ENCODE measurements around the gene MED27. TPM values are rescaled to one million over a fixed set of nuclear protein-coding genes. Genes with fewer than 3 reads are reported as not detected.

The MED27 gene
- total and polyA plus RNA-seq, 2 experiments from 2014 or later, result 17.2 to 32.1 TPM

DNA sequence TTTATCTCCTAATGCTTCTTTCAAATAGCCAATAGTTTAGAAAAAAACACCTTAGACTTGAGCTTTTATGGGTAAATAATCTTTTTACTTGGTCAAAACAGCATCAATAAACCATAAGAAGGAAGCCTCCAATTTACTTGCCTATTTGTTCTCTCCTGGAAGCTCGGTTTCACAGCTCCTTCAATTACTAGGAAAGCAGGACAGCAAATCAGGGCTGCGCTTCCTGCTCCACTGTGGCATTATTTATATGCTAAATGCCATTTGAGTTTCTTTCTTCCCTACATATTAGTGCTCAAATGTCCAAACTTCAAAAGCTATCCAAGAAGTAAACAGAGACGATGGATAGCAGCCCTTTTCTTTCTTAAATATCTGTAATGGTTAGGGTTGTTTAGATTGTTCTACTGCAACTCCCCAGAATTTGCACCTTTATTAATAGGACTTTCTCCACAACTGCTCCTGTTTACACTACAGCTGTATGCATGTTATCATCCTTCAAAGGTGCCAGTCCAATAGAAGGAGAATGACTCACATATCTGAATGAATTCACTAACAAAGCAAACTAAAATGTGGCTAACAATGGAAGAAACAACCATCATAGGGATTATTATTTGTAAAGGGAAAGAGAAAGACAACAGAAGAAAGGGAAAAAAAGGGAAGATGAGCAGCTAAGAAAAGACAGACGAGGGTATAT is 58.7 kb downstream of the MED27 start:
- Histone ChIP-seq H3K36me3 (replicated peaks; ENCODE audit: insufficient read depth, low read depth) (no peaks in the 10 kb centered on the region), H2AFZ (no peak overlapping the region), H3K9me3 (ENCODE audit: low read depth) (no peaks in the 10 kb centered on the region), H3K4me1 (ENCODE audit: insufficient read depth) (peaks cover 24% of the 10 kb centered on the region), H4K20me1 (ENCODE audit: insufficient read depth, poor library complexity, severe bottlenecking) (peaks cover 9% of the 10 kb centered on the region), H3K27me3 (no peaks in the 10 kb centered on the region), H3K9me2 (replicated peaks; ENCODE audit: insufficient read depth) (no peaks in the 10 kb centered on the region), H3K79me2 (peaks cover 63% of the 10 kb centered on the region), H3K4me3 (no peak overlapping the region), H3K27ac (peak overlapping the region; percentile 46), H3K4me2 (peak overlapping the region; percentile 21)
- WGBS (ENCODE audit: low lambda C conversion rate, missing lambda C conversion rate), result 30% methylated on average over 4 of the region's 4 CpGs
- DNase-seq (ENCODE audit: low spot score), result no peak
- TF ChIP-seq, protein P1, sequence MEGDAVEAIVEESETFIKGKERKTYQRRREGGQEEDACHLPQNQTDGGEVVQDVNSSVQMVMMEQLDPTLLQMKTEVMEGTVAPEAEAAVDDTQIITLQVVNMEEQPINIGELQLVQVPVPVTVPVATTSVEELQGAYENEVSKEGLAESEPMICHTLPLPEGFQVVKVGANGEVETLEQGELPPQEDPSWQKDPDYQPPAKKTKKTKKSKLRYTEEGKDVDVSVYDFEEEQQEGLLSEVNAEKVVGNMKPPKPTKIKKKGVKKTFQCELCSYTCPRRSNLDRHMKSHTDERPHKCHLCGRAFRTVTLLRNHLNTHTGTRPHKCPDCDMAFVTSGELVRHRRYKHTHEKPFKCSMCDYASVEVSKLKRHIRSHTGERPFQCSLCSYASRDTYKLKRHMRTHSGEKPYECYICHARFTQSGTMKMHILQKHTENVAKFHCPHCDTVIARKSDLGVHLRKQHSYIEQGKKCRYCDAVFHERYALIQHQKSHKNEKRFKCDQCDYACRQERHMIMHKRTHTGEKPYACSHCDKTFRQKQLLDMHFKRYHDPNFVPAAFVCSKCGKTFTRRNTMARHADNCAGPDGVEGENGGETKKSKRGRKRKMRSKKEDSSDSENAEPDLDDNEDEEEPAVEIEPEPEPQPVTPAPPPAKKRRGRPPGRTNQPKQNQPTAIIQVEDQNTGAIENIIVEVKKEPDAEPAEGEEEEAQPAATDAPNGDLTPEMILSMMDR (IDR thresholded peaks at IDR 0.05; ENCODE audit: poor library complexity), result no peak
- TF ChIP-seq EZH2phosphoT487 (IDR thresholded peaks at IDR 0.05; ENCODE audit: low read depth, severe bottlenecking, unreplicated experiment), result no peak

DNA sequence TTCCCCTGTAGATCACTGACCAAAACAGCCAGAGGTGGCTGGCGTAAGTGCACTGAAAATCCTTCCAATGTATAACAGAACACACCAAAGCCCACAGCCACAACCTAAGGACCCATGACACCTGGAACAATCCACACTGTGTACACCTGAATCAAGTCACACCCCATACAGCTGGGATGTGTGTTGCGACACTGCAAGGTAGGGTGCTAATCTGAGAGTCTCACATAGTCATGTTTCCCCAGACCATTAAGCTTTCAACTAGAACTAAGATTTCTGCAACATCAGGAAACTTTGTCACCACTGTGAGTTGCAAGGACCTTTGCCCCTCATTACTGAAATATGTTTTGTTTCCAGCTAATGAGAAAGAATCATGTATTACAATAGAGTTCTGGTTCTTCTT is 59.4 kb downstream of the MED27 start:
- H3K4me2 ChIP-seq, result peak overlapping the region; percentile 21
- peaks cover 14% of the 10 kb centered on the region for H4K20me1 ChIP-seq (ENCODE audit: insufficient read depth, poor library complexity, severe bottlenecking)
- H3K36me3 ChIP-seq (replicated peaks; ENCODE audit: insufficient read depth, low read depth), result no peaks in the 10 kb centered on the region
- no peaks in the 10 kb centered on the region for H3K27me3 ChIP-seq
- peaks cover 62% of the 10 kb centered on the region for H3K79me2 ChIP-seq
- no peak overlapping the region for H2AFZ ChIP-seq
- 82% methylated on average over 2 of the region's 2 CpGs for WGBS (ENCODE audit: low lambda C conversion rate, missing lambda C conversion rate)
- H3K9me3 ChIP-seq (ENCODE audit: low read depth), result no peaks in the 10 kb centered on the region
- H3K4me1 ChIP-seq (ENCODE audit: insufficient read depth), result peaks cover 24% of the 10 kb centered on the region
- no peaks in the 10 kb centered on the region for H3K9me2 ChIP-seq (replicated peaks; ENCODE audit: insufficient read depth)
- peak; percentile 56 for DNase-seq (ENCODE audit: low spot score)
- peak overlapping the region; percentile 65 for H3K27ac ChIP-seq
- no peak overlapping the region for H3K4me3 ChIP-seq
- TF ChIP-seq EZH2 (IDR thresholded peaks at IDR 0.05; ENCODE audit: borderline replicate concordance), result no peak
- TF ChIP-seq, protein P1 (IDR thresholded peaks at IDR 0.05; ENCODE audit: poor library complexity), result no peak

DNA sequence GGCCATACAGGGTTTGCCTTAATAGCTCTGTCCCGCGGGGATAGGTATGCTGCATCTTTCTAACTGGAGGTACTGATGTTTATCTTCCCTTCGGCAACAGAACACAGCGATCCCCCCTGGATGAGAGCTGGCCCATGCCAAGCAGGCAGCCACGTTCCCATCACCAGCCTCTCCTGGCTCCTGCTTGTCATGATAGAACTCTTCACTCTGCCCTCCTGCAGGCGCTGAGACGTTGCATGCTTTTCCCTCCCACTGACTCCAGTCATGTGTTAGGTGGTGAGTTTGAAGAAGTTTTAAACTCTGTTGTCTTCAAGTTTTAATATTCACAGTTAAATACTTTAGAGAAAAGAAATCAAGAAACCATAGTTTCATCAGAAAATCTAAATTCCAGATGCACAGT is 60.0 kb downstream of the MED27 start:
- Histone ChIP-seq H3K4me2 (peak overlapping the region; percentile 21), H3K4me3 (no peak overlapping the region), H3K9me3 (ENCODE audit: low read depth) (no peaks in the 10 kb centered on the region), H3K27me3 (no peaks in the 10 kb centered on the region), H4K20me1 (ENCODE audit: insufficient read depth, poor library complexity, severe bottlenecking) (peaks cover 14% of the 10 kb centered on the region), H3K27ac (peak overlapping the region; percentile 65), H3K36me3 (replicated peaks; ENCODE audit: insufficient read depth, low read depth) (no peaks in the 10 kb centered on the region), H3K9me2 (replicated peaks; ENCODE audit: insufficient read depth) (no peaks in the 10 kb centered on the region), H3K4me1 (ENCODE audit: insufficient read depth) (peaks cover 24% of the 10 kb centered on the region), H3K79me2 (peaks cover 64% of the 10 kb centered on the region), H2AFZ (no peak overlapping the region)
- WGBS (ENCODE audit: low lambda C conversion rate, missing lambda C conversion rate), result 90% methylated on average over 7 of the region's 7 CpGs
- TF ChIP-seq EZH2phosphoT487 (IDR thresholded peaks at IDR 0.05; ENCODE audit: low read depth, severe bottlenecking, unreplicated experiment) (no peak), EZH2 (IDR thresholded peaks at IDR 0.05; ENCODE audit: borderline replicate concordance) (no peak)
- TF ChIP-seq, protein P1 (IDR thresholded peaks at IDR 0.05; ENCODE audit: poor library complexity), result no peak
- DNase-seq (ENCODE audit: low spot score), result no peak

Measured in hepatocyte (in vitro differentiated cells).